HG02642 (cell line): ENCODE results near the gene CD96.
"Not testable (repeated sequence)": the region's sequence is repeated elsewhere in the genome, so short reads cannot be mapped to it uniquely, and the experiment has no call there.

ENCODE experiments used
- ATAC-seq: cut with Tn5 transposase; IDR thresholded peaks from one replicate; pipeline ENCODE4 v1.9.1; 2021; ENCODE audit warnings: mild to moderate bottlenecking; ENCODE audit not compliant: unreplicated experiment, poor library complexity

Gene CD96

GRCh38 chr3:111667621-111668239 is 125.7 kb downstream of the CD96 start:
- ATAC-seq, result peak; percentile 98

GRCh38 chr3:111668326-111668725 is 126.3 kb downstream of the CD96 start:
- no peak for ATAC-seq

GRCh38 chr3:111668888-111669488 is 127.0 kb downstream of the CD96 start:
- peak; percentile 44 for ATAC-seq

- no peak for ATAC-seq
Measured at GRCh38 chr3:111669926-111670630, 128.1 kb downstream of the CD96 start.

- ATAC-seq, result not testable (repeated sequence)
Measured at GRCh38 chr3:111672461-111672860, 130.5 kb downstream of the CD96 start.

- no peak for ATAC-seq
Measured at GRCh38 chr3:111675846-111676210, 133.8 kb downstream of the CD96 start.

- ATAC-seq, result no peak
Measured at GRCh38 chr3:111676211-111677006, 134.4 kb downstream of the CD96 start.

GRCh38 chr3:111677007-111677392 is 135.0 kb downstream of the CD96 start:
- ATAC-seq, result no peak

- peak; percentile 39 for ATAC-seq
Measured at GRCh38 chr3:111681661-111682426, 139.8 kb downstream of the CD96 start.

GRCh38 chr3:111684640-111685039 is 142.6 kb downstream of the CD96 start:
- no peak for ATAC-seq

GRCh38 chr3:111688190-111688800 is 146.3 kb downstream of the CD96 start:
- no peak for ATAC-seq

GRCh38 chr3:111690242-111690641 is 148.2 kb downstream of the CD96 start:
- peak; percentile 85 for ATAC-seq

GRCh38 chr3:111691293-111691909 is 149.4 kb downstream of the CD96 start:
- no peak for ATAC-seq

- ATAC-seq, result peak; percentile 63
Measured at GRCh38 chr3:111692593-111693552, 150.9 kb downstream of the CD96 start.

- no peak for ATAC-seq
Measured at GRCh38 chr3:111694471-111694870, 152.5 kb downstream of the CD96 start.

- ATAC-seq, result no peak
Measured at GRCh38 chr3:111695636-111696117, 153.7 kb downstream of the CD96 start.

GRCh38 chr3:111700054-111700453 is 158.1 kb downstream of the CD96 start:
- peak; percentile 53 for ATAC-seq

- no peak for ATAC-seq
Measured at GRCh38 chr3:111701292-111701906, 159.4 kb downstream of the CD96 start.
